ENCODE data around the gene CLCN6. TPM values are rescaled to one million over a fixed set of nuclear protein-coding genes. Genes with fewer than 3 reads are reported as not detected.

Gene CLCN6
- total and polyA plus RNA-seq, 2 of the 8 experiments (the other 6 are each of a cell fraction or from before 2014, with no cell fraction given), result 15.7 to 26.0 TPM

DNA sequence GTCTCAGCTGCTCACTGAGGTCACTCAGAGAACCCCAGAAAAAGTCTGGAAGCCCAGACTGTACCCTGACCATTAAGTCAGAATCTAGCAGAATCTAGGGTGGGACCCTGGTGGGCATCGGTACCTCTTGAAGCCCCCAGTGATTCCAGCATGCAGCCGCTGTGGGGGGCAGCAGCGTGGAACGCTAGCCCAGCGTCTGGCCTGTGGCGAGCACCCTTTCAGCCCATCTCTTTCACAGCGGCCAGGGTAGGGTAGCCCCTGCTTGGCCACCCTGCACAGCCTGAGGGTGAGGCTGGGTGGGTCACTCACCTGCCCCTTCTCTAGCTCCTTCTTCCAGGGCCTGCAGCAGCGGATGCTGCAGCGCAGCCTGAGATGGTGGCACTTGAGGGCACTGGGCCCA lies 27.7 kb upstream of the CLCN6 start (continued):
- TF ChIP-seq, protein P1, sequence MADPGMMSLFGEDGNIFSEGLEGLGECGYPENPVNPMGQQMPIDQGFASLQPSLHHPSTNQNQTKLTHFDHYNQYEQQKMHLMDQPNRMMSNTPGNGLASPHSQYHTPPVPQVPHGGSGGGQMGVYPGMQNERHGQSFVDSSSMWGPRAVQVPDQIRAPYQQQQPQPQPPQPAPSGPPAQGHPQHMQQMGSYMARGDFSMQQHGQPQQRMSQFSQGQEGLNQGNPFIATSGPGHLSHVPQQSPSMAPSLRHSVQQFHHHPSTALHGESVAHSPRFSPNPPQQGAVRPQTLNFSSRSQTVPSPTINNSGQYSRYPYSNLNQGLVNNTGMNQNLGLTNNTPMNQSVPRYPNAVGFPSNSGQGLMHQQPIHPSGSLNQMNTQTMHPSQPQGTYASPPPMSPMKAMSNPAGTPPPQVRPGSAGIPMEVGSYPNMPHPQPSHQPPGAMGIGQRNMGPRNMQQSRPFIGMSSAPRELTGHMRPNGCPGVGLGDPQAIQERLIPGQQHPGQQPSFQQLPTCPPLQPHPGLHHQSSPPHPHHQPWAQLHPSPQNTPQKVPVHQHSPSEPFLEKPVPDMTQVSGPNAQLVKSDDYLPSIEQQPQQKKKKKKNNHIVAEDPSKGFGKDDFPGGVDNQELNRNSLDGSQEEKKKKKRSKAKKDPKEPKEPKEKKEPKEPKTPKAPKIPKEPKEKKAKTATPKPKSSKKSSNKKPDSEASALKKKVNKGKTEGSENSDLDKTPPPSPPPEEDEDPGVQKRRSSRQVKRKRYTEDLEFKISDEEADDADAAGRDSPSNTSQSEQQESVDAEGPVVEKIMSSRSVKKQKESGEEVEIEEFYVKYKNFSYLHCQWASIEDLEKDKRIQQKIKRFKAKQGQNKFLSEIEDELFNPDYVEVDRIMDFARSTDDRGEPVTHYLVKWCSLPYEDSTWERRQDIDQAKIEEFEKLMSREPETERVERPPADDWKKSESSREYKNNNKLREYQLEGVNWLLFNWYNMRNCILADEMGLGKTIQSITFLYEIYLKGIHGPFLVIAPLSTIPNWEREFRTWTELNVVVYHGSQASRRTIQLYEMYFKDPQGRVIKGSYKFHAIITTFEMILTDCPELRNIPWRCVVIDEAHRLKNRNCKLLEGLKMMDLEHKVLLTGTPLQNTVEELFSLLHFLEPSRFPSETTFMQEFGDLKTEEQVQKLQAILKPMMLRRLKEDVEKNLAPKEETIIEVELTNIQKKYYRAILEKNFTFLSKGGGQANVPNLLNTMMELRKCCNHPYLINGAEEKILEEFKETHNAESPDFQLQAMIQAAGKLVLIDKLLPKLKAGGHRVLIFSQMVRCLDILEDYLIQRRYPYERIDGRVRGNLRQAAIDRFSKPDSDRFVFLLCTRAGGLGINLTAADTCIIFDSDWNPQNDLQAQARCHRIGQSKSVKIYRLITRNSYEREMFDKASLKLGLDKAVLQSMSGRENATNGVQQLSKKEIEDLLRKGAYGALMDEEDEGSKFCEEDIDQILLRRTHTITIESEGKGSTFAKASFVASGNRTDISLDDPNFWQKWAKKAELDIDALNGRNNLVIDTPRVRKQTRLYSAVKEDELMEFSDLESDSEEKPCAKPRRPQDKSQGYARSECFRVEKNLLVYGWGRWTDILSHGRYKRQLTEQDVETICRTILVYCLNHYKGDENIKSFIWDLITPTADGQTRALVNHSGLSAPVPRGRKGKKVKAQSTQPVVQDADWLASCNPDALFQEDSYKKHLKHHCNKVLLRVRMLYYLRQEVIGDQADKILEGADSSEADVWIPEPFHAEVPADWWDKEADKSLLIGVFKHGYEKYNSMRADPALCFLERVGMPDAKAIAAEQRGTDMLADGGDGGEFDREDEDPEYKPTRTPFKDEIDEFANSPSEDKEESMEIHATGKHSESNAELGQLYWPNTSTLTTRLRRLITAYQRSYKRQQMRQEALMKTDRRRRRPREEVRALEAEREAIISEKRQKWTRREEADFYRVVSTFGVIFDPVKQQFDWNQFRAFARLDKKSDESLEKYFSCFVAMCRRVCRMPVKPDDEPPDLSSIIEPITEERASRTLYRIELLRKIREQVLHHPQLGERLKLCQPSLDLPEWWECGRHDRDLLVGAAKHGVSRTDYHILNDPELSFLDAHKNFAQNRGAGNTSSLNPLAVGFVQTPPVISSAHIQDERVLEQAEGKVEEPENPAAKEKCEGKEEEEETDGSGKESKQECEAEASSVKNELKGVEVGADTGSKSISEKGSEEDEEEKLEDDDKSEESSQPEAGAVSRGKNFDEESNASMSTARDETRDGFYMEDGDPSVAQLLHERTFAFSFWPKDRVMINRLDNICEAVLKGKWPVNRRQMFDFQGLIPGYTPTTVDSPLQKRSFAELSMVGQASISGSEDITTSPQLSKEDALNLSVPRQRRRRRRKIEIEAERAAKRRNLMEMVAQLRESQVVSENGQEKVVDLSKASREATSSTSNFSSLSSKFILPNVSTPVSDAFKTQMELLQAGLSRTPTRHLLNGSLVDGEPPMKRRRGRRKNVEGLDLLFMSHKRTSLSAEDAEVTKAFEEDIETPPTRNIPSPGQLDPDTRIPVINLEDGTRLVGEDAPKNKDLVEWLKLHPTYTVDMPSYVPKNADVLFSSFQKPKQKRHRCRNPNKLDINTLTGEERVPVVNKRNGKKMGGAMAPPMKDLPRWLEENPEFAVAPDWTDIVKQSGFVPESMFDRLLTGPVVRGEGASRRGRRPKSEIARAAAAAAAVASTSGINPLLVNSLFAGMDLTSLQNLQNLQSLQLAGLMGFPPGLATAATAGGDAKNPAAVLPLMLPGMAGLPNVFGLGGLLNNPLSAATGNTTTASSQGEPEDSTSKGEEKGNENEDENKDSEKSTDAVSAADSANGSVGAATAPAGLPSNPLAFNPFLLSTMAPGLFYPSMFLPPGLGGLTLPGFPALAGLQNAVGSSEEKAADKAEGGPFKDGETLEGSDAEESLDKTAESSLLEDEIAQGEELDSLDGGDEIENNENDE (IDR thresholded peaks at IDR 0.05; ENCODE audit: insufficient replicate concordance, low read length), result no peak
- TF ChIP-seq CEBPB (IDR thresholded peaks at IDR 0.05; ENCODE audit: low read depth, low read length) (no peak), EGR1 (IDR thresholded peaks at IDR 0.05; ENCODE audit: borderline replicate concordance, low read depth, low read length) (no peak), MAFK (IDR thresholded peaks at IDR 0.05; ENCODE audit: low read depth, low read length) (no peak), PHF8 (conservative IDR thresholded peaks at IDR 0.05; ENCODE audit: low read depth, low read length) (no peak), HDAC2 (IDR thresholded peaks at IDR 0.05; ENCODE audit: borderline replicate concordance in 1 of 2, low read depth in 2 of 2, low read length in 2 of 2) (no peak), KDM4A (IDR thresholded peaks at IDR 0.05; ENCODE audit: low read depth, low read length, severe bottlenecking) (no peak), CREB1 (IDR thresholded peaks at IDR 0.05) (no peak), SP4 (IDR thresholded peaks at IDR 0.05; ENCODE audit: low read length) (no peak), RNF2 (IDR thresholded peaks at IDR 0.05; ENCODE audit: borderline replicate concordance, low read depth, low read length, missing control alignments, poor library complexity, severe bottlenecking) (no peak)
- TF ChIP-seq, protein P2, sequence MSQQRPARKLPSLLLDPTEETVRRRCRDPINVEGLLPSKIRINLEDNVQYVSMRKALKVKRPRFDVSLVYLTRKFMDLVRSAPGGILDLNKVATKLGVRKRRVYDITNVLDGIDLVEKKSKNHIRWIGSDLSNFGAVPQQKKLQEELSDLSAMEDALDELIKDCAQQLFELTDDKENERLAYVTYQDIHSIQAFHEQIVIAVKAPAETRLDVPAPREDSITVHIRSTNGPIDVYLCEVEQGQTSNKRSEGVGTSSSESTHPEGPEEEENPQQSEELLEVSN (IDR thresholded peaks at IDR 0.05), result no peak
